ENCODE data around the gene LRRIQ1.

- TF ChIP-seq, protein P1, sequence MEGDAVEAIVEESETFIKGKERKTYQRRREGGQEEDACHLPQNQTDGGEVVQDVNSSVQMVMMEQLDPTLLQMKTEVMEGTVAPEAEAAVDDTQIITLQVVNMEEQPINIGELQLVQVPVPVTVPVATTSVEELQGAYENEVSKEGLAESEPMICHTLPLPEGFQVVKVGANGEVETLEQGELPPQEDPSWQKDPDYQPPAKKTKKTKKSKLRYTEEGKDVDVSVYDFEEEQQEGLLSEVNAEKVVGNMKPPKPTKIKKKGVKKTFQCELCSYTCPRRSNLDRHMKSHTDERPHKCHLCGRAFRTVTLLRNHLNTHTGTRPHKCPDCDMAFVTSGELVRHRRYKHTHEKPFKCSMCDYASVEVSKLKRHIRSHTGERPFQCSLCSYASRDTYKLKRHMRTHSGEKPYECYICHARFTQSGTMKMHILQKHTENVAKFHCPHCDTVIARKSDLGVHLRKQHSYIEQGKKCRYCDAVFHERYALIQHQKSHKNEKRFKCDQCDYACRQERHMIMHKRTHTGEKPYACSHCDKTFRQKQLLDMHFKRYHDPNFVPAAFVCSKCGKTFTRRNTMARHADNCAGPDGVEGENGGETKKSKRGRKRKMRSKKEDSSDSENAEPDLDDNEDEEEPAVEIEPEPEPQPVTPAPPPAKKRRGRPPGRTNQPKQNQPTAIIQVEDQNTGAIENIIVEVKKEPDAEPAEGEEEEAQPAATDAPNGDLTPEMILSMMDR (IDR thresholded peaks at IDR 0.05; ENCODE audit: low read depth, low read length), result peak; percentile 71
- TF ChIP-seq EZH2phosphoT487 (IDR thresholded peaks at IDR 0.05; ENCODE audit: low read depth), result no peak
Observed at GRCh38 chr12:85076688-85077430, 40.7 kb downstream of the LRRIQ1 start.
